ENCODE measurements around the gene PTGIR. TPM values are rescaled to one million over a fixed set of nuclear protein-coding genes. Genes with fewer than 3 reads are reported as not detected.

PTGIR gene
- total RNA-seq, 6 experiments from 2014 or later = 2.4 to 4.1 (median 3.0) TPM

GRCh38 chr19:46661735-46662592, 37.1 kb upstream of the PTGIR start:
- TF ChIP-seq POLR2A (IDR thresholded peaks at IDR 0.05) = no peak
- peak; percentile 84 to 90 (median 88) for TF ChIP-seq CTCF (IDR thresholded peaks at IDR 0.05)
- H3K36me3 ChIP-seq = no peaks in the 10 kb centered on the region
- H3K4me3 ChIP-seq = peak overlapping the region in 2 of 3 donors; percentile 17 to 37
- intact Hi-C loops (cut with DNase I) = loop anchor here in 1 of 2 donors (5.0 kb wide), 1 partner anchor 50 kb away; no protein-coding TSS in a partner anchor
- no peaks in the 10 kb centered on the region for H3K9me3 ChIP-seq
- peak; percentile 80 to 82 (median 81) for DNase-seq
- peak overlapping the region in 1 of 3 donors; percentile 27 for H3K27ac ChIP-seq
- ATAC-seq = peak; percentile 62 to 73 (median 72)
- no peaks in the 10 kb centered on the region for H3K27me3 ChIP-seq
- peaks cover 0 to 10% (median 0%) of the 10 kb centered on the region in 4 donors for H3K4me1 ChIP-seq
- 6% methylated on average over 19 of the region's 19 CpGs for WGBS (ENCODE audit: insufficient coverage, low coverage, low lambda C conversion rate, missing lambda C conversion rate)

- peaks cover 0 to 10% (median 0%) of the 10 kb centered on the region in 4 donors for H3K4me1 ChIP-seq
- no peaks in the 10 kb centered on the region for H3K27me3 ChIP-seq
- 0% methylated on average over 15 of the region's 61 CpGs for WGBS (ENCODE audit: insufficient coverage, low coverage, low lambda C conversion rate, missing lambda C conversion rate)
- ATAC-seq (peak; percentile 93 to 96 (median 96)), DNase-seq (peak; percentile 100)
- no peaks in the 10 kb centered on the region for H3K9me3 ChIP-seq
- H3K36me3 ChIP-seq = no peaks in the 10 kb centered on the region
- intact Hi-C loops (cut with DNase I) = loop anchor here in 1 of 2 donors (5.0 kb wide), 1 partner anchor 49 kb away; no protein-coding TSS in a partner anchor
- H3K4me3 ChIP-seq = peak within 1 kb of the TSS; percentile 44 to 61 (median 51)
- H3K27ac ChIP-seq = peak within 1 kb of the TSS in 2 of 3 donors; percentile 39 to 57
- TF ChIP-seq CTCF (IDR thresholded peaks at IDR 0.05) (peak in 1 of 4 donors; percentile 18), POLR2A (IDR thresholded peaks at IDR 0.05) (no peak)
These were observed 36.3 kb upstream of the PTGIR start, which contains the start of gene DACT3 for GRCh38 chr19:46661020-46661731. TSS of gene DACT3 (minus strand) at chr19:46661182. CDS start at chr19:46661064, 118 bp downstream.

DNA sequence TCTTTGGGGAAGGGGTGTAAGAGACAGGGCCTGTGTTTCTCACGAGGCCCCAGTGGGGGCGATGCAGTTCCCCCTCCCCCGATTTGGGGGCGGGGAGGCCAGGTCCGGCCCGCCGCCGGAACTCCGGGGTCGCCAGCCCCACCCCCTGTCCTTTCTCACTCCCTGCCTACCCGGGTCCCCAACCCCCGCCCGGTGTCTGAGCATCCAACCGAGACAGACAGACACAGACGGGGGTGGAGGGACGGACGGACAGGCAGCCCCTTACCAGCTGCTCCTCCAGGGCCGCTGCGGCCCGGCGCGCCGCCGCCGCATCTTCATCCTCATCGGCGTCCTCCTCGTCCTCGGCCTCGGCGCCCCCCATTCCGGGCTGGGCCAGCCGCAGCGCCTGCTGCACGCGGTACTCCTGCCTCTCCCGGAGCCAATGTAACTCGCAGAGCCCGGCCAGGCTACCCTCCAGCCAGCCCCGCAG, 35.7 kb upstream of the PTGIR start:
- no peaks in the 10 kb centered on the region for H3K9me3 ChIP-seq
- peak in 1 of 3 donors; percentile 59 for DNase-seq
- H3K27me3 ChIP-seq = no peaks in the 10 kb centered on the region
- intact Hi-C loops (cut with DNase I) = loop anchor here in 1 of 2 donors (5.0 kb wide), 1 partner anchor 48 kb away; no protein-coding TSS in a partner anchor
- WGBS (ENCODE audit: insufficient coverage, low coverage, low lambda C conversion rate, missing lambda C conversion rate) = 0% methylated on average over 3 of the region's 40 CpGs
- no peaks in the 10 kb centered on the region for H3K36me3 ChIP-seq
- peaks cover 0 to 10% (median 0%) of the 10 kb centered on the region in 4 donors for H3K4me1 ChIP-seq
- no peak for ATAC-seq
- H3K4me3 ChIP-seq = peak overlapping the region; percentile 44 to 61 (median 51)
- H3K27ac ChIP-seq = peak overlapping the region in 2 of 3 donors; percentile 39 to 57
- TF ChIP-seq CTCF (IDR thresholded peaks at IDR 0.05) = no peak
- TF ChIP-seq POLR2A (IDR thresholded peaks at IDR 0.05) = no peak

GRCh38 chr19:46660008-46660517, 35.2 kb upstream of the PTGIR start:
- H3K27me3 ChIP-seq = no peaks in the 10 kb centered on the region
- H3K36me3 ChIP-seq = no peaks in the 10 kb centered on the region
- ATAC-seq (no peak), DNase-seq (no peak)
- H3K4me1 ChIP-seq = peaks cover 0 to 10% (median 0%) of the 10 kb centered on the region in 4 donors
- TF ChIP-seq CTCF (IDR thresholded peaks at IDR 0.05) (no peak), POLR2A (IDR thresholded peaks at IDR 0.05) (no peak)
- WGBS (ENCODE audit: insufficient coverage, low coverage, low lambda C conversion rate, missing lambda C conversion rate) = 2% methylated on average over 8 of the region's 14 CpGs
- intact Hi-C loops (cut with DNase I) = loop anchor here in 1 of 2 donors (5.0 kb wide), 1 partner anchor 48 kb away; no protein-coding TSS in a partner anchor
- H3K27ac ChIP-seq = peak overlapping the region in 1 of 3 donors; percentile 57
- H3K9me3 ChIP-seq = no peaks in the 10 kb centered on the region
- H3K4me3 ChIP-seq = peak overlapping the region; percentile 44 to 61 (median 51)
